ENCODE data around the gene KLF12.

KLF12 gene

DNA sequence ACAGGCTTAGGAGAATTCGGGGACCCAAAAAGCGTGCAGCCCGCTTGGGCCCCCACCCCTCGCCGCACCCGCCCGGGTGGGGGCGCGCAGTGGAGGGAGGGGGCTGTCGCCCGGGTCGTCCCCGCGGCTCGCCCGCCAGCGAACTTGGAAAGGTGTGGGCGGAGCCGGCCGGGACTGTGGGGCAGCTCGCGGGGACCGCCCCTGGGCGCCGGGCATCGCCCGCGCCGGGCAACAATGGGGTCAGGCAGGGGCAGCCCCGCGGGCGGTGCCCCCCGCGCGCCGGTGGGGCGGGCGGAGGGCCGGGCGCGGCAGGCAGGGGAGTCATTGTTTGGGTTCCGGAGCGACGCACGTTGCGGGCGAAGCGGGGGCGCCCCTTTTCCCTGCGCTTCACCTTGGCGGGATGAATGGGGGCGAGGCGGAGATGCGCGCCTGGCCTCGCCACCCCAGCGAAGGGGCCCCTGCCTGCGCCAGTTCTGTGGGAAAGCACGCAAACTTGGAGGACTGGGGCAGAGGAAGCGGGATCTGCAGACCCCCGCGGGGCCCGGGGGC lies 647 bp upstream of the KLF12 start:
- H3K27me3 ChIP-seq (ENCODE audit: control insufficient read depth, insufficient read depth, low read length): peaks cover 15% of the 10 kb centered on the region
- peak overlapping the region; percentile 64 for H3K27ac ChIP-seq (ENCODE audit: low read length)
- H3K4me1 ChIP-seq (ENCODE audit: control insufficient read depth, low read depth, low read length): peaks cover 11% of the 10 kb centered on the region
- H3K36me3 ChIP-seq (ENCODE audit: control insufficient read depth, low read depth, low read length): no peaks in the 10 kb centered on the region
- H3K9me3 ChIP-seq (ENCODE audit: control insufficient read depth, low read depth, low read length): no peaks in the 10 kb centered on the region
- peak overlapping the region; percentile 90 for H3K9ac ChIP-seq (ENCODE audit: low read length)
- peak overlapping the region; percentile 97 for H3K4me3 ChIP-seq (ENCODE audit: low read length)

DNA sequence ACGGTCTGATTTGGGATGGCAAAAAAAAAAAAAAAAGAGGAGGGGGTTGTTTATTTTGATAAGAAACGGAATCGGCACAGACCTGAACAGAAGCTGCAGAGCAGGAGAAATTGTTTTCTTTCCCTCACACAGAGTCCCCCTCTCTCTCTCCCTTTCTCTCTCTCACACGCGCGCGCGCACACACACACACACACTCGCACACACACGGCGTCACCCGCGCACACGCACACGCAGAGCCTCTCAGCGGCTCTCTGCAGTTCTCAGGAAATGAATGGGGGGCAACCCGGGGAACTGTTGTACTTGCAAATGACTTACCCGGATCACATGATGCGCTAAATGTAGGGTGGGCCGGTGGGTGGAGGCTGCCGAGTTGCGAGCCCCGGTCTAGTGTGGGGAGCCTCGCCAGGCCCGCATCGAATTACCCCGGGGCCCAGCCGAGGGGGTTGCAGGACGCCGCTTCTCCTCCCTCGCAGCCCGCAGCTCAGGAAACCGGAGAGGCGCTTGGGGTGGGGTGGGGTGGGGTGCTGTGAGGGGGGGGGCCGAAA lies 475 bp downstream of the KLF12 start:
- Histone ChIP-seq H3K27me3 (ENCODE audit: control insufficient read depth, insufficient read depth, low read length) (peaks cover 15% of the 10 kb centered on the region), H3K4me1 (ENCODE audit: control insufficient read depth, low read depth, low read length) (peaks cover 11% of the 10 kb centered on the region), H3K36me3 (ENCODE audit: control insufficient read depth, low read depth, low read length) (no peaks in the 10 kb centered on the region), H3K27ac (ENCODE audit: low read length) (no peak overlapping the region), H3K9me3 (ENCODE audit: control insufficient read depth, low read depth, low read length) (no peaks in the 10 kb centered on the region), H3K4me3 (ENCODE audit: low read length) (peak overlapping the region; percentile 97), H3K9ac (ENCODE audit: low read length) (peak overlapping the region; percentile 61)

DNA sequence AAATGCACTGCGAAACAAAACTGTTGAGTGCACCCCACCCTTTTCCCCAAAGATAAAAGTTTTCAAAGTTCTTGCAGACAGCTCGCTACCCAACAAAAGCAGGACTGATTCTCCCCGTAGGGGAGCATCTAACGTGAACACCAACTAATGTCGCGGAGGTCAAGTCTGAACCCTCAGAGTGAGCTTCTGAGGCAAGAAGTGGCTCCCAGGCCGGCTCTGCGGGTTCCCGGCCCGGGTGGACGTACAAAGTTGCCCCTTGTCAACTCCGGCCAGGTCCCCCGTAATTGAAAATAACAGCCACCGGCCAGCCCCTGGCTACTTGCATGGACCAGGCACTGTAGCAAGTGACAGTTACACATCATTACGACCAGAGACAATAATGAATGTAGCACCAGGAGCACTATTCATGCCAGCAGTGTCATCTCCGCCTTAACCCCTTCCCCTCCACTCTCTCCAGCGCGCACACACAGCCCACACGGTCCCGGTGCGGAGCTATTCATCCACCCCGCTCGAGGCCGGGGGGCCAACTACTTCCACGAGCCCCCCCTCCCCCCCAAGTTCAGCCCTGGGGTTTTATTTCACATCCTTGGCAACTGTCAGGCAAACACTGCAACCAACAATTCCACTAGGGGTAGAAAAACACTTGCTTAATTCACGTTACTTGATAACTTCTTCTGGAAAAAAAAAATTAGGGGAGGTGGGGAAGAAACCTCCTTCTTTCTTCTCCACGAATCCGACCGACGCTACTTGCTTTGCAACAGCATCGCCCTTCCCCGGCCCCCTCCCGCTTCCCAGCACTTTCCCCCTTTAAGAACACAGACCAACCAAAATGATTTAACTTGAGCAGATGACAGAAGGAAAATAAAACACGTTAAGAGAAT lies 1.2 kb downstream of the KLF12 start:
- H3K4me1 ChIP-seq (ENCODE audit: control insufficient read depth, low read depth, low read length): peaks cover 16% of the 10 kb centered on the region
- H3K27me3 ChIP-seq (ENCODE audit: control insufficient read depth, insufficient read depth, low read length): peaks cover 15% of the 10 kb centered on the region
- H3K27ac ChIP-seq (ENCODE audit: low read length): no peak overlapping the region
- peak overlapping the region; percentile 97 for H3K4me3 ChIP-seq (ENCODE audit: low read length)
- no peaks in the 10 kb centered on the region for H3K9me3 ChIP-seq (ENCODE audit: control insufficient read depth, low read depth, low read length)
- H3K9ac ChIP-seq (ENCODE audit: low read length): peak overlapping the region; percentile 61
- no peaks in the 10 kb centered on the region for H3K36me3 ChIP-seq (ENCODE audit: control insufficient read depth, low read depth, low read length)

DNA sequence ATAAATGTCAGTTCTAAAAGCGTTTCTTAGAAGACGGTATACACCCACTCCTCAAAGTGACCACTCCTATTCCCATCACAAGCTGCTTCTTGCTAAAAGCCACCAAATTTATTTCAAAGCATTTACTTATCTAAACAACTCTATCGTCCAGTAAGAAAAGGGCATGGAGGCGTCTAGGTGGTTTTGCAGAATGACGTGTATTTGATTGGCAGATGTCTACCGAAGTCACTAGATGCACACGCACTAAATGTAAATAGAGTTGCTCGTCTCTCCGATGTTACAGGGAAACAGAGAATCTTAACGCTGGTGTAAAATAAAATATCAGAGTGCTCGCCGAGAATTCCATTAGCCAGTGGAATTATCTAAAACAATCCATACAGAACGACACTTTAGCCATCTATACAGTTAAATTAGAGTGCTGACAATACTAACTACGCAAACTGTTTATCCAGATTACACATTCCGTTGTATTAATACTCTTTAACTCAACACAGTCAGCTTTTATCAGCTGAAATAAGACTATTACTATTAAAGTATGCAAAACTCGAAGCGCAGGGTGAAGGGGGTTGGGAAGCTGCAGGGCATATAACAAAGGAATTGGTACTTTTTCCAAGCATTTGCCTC lies 1.9 kb downstream of the KLF12 start:
- H3K27ac ChIP-seq (ENCODE audit: low read length): no peak overlapping the region
- H3K27me3 ChIP-seq (ENCODE audit: control insufficient read depth, insufficient read depth, low read length): peaks cover 14% of the 10 kb centered on the region
- peak overlapping the region; percentile 61 for H3K9ac ChIP-seq (ENCODE audit: low read length)
- H3K4me3 ChIP-seq (ENCODE audit: low read length): peak overlapping the region; percentile 97
- no peaks in the 10 kb centered on the region for H3K36me3 ChIP-seq (ENCODE audit: control insufficient read depth, low read depth, low read length)
- H3K4me1 ChIP-seq (ENCODE audit: control insufficient read depth, low read depth, low read length): peaks cover 16% of the 10 kb centered on the region
- H3K9me3 ChIP-seq (ENCODE audit: control insufficient read depth, low read depth, low read length): no peaks in the 10 kb centered on the region

DNA sequence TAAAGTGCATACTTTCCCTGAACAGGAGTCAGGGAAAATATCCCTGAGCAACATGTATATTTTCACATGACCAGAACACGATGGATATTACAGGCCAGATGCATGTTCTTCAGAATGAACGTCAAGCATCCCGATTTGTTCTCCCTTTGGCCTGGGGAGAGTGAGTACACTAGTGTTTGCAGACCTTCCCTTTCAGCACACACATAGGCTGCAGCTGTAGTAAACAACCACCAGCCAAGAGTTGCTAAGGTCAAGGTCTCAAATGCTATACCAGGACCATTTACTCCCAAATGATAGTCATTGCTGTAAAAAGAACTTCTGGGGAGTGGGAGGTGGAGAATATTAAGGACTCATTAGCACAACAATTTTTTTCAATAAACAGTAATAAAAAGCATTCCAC lies 3.0 kb downstream of the KLF12 start:
- no peak overlapping the region for H3K4me3 ChIP-seq (ENCODE audit: low read length)
- no peak overlapping the region for H3K27ac ChIP-seq (ENCODE audit: low read length)
- peaks cover 9% of the 10 kb centered on the region for H3K4me1 ChIP-seq (ENCODE audit: control insufficient read depth, low read depth, low read length)
- peaks cover 11% of the 10 kb centered on the region for H3K27me3 ChIP-seq (ENCODE audit: control insufficient read depth, insufficient read depth, low read length)
- no peaks in the 10 kb centered on the region for H3K36me3 ChIP-seq (ENCODE audit: control insufficient read depth, low read depth, low read length)
- H3K9ac ChIP-seq (ENCODE audit: low read length): no peak overlapping the region
- no peaks in the 10 kb centered on the region for H3K9me3 ChIP-seq (ENCODE audit: control insufficient read depth, low read depth, low read length)

DNA sequence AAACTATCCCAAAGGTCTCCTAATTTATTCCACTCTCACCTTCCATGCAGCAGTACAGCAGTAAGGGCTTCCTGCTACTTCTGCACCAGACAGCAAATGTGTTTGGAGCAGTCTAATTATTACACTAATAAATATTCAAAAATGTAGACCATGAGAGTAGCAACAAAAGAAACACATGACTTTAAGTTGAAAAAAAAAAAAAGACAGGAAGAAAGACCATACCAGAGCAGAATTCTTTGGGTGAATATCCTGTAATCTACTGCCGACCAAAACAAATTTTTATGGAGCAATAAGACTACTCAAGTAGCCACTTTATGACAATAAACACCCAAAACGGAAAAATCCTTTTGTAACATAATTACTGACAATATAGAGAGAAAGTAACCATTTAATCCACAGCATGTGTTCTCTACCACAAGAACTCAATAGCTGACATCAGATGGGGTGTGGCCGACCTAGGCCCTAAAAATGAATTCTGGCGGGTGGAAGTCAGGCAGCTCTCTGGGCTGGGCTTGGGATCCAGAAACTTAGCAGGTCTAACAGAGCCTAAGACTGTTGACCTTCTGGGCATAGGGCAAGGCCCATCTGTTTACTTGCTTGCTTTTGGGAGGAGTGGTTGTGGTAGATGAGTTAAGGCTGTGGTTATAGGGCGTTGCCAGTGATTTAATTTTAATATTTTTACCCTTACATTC lies 4.6 kb downstream of the KLF12 start:
- Histone ChIP-seq H3K36me3 (ENCODE audit: control insufficient read depth, low read depth, low read length) (no peaks in the 10 kb centered on the region), H3K27ac (ENCODE audit: low read length) (no peak overlapping the region), H3K4me3 (ENCODE audit: low read length) (no peak overlapping the region), H3K9ac (ENCODE audit: low read length) (no peak overlapping the region), H3K27me3 (ENCODE audit: control insufficient read depth, insufficient read depth, low read length) (peaks cover 11% of the 10 kb centered on the region), H3K9me3 (ENCODE audit: control insufficient read depth, low read depth, low read length) (no peaks in the 10 kb centered on the region), H3K4me1 (ENCODE audit: control insufficient read depth, low read depth, low read length) (peaks cover 9% of the 10 kb centered on the region)

DNA sequence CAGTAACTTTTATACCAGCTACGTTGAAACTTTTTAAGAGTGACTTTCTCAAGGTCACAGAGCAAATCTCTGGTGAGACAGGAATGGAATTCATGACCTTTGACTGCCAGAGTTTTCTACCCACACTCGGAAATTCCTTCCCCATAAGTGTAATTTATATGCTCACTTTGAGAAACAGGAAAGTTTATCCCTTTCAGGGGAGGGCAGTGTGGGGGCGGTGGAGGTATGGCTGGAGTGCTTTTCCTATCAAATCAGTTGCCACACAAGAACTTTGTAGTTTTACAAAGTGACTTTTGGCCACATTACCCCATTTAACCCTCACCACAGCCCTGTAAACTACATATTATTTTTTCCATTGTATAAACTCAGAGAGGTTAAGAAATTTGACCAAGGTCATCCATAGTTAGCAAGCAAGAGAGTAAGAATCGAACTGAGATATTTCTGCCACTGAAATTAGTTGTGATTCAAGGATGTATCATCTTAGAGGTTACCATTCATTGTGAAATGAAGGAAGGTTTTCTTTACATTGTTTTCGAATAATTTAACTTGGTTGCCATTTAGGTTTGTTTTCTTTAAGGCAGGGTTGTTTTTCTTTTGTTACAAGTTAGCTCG lies 5.9 kb downstream of the KLF12 start:
- Histone ChIP-seq H3K9me3 (ENCODE audit: control insufficient read depth, low read depth, low read length) (no peaks in the 10 kb centered on the region), H3K4me3 (ENCODE audit: low read length) (no peak overlapping the region), H3K27me3 (ENCODE audit: control insufficient read depth, insufficient read depth, low read length) (peaks cover 11% of the 10 kb centered on the region), H3K4me1 (ENCODE audit: control insufficient read depth, low read depth, low read length) (peaks cover 9% of the 10 kb centered on the region), H3K9ac (ENCODE audit: low read length) (no peak overlapping the region), H3K36me3 (ENCODE audit: control insufficient read depth, low read depth, low read length) (no peaks in the 10 kb centered on the region), H3K27ac (ENCODE audit: low read length) (no peak overlapping the region)

DNA sequence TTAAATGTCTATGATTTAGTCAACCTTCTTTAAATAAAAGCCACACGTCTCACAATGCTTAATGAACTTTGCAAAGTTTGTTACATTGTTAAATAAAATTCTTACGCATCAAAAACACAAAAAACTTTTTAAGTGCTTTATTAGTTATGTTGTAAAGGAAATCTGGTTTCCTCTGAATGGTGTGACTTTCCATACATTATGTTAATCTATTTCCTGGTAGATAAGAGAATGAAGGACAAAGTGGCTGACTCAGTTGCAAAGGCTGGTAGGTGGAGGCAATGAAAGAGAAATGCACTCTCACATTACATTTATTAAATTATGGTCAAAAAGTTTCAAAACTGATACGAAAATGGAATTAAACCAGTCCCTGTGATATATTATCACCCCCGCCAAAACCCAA lies 15.9 kb downstream of the KLF12 start:
- Histone ChIP-seq H3K4me3 (ENCODE audit: low read length) (no peak overlapping the region), H3K4me1 (ENCODE audit: control insufficient read depth, low read depth, low read length) (no peaks in the 10 kb centered on the region), H3K36me3 (ENCODE audit: control insufficient read depth, low read depth, low read length) (no peaks in the 10 kb centered on the region), H3K27ac (ENCODE audit: low read length) (no peak overlapping the region), H3K9ac (ENCODE audit: low read length) (no peak overlapping the region), H3K27me3 (ENCODE audit: control insufficient read depth, insufficient read depth, low read length) (no peaks in the 10 kb centered on the region), H3K9me3 (ENCODE audit: control insufficient read depth, low read depth, low read length) (peaks cover 8% of the 10 kb centered on the region)

DNA sequence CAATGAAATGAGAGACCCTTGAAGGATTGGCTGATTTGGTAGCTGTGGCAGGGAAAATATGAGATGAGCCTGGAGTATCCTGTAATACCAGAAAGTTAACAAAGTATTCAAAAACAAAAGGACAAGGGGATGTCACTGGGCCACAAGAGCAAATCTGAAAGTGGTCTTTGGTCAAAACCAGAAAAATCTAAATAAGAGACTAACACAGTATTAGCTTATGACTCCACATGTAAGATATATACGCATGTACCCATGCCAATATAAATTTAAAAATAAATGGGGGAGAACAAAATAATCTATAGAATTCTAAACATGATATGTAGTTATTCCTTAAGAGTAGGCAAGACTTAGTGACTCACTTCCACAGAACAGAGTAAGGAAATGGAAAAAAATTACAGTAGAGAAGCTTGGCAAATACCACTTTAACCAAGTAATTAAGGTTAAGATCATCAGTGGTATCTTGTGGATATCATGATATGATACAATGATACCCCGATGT lies 16.9 kb downstream of the KLF12 start:
- Histone ChIP-seq H3K9ac (ENCODE audit: low read length) (no peak overlapping the region), H3K9me3 (ENCODE audit: control insufficient read depth, low read depth, low read length) (peaks cover 8% of the 10 kb centered on the region), H3K36me3 (ENCODE audit: control insufficient read depth, low read depth, low read length) (no peaks in the 10 kb centered on the region), H3K4me1 (ENCODE audit: control insufficient read depth, low read depth, low read length) (no peaks in the 10 kb centered on the region), H3K27me3 (ENCODE audit: control insufficient read depth, insufficient read depth, low read length) (no peaks in the 10 kb centered on the region), H3K27ac (ENCODE audit: low read length) (no peak overlapping the region), H3K4me3 (ENCODE audit: low read length) (no peak overlapping the region)

DNA sequence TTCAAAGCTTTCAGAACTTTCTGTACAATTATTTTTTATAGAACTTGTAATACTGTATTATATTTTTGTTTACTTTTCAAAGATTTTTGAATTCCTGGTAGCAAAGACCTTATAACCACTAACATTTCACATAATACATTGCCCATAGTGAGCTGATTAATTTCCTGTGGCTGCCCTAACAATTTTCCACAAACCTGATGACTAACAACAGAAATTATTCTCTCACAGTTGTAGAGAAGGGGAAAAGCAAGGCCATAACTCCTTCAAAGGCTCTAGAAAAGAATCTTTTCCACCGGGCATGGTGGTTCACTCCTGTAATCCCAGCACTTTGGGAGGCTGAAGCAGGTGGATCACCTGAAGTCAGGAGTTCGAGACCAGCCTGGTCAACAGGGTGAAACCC lies 19.1 kb downstream of the KLF12 start:
- Histone ChIP-seq H3K27me3 (ENCODE audit: control insufficient read depth, insufficient read depth, low read length) (no peaks in the 10 kb centered on the region), H3K9ac (ENCODE audit: low read length) (no peak overlapping the region), H3K9me3 (ENCODE audit: control insufficient read depth, low read depth, low read length) (peaks cover 8% of the 10 kb centered on the region), H3K4me1 (ENCODE audit: control insufficient read depth, low read depth, low read length) (no peaks in the 10 kb centered on the region), H3K4me3 (ENCODE audit: low read length) (no peak overlapping the region), H3K36me3 (ENCODE audit: control insufficient read depth, low read depth, low read length) (no peaks in the 10 kb centered on the region), H3K27ac (ENCODE audit: low read length) (no peak overlapping the region)

DNA sequence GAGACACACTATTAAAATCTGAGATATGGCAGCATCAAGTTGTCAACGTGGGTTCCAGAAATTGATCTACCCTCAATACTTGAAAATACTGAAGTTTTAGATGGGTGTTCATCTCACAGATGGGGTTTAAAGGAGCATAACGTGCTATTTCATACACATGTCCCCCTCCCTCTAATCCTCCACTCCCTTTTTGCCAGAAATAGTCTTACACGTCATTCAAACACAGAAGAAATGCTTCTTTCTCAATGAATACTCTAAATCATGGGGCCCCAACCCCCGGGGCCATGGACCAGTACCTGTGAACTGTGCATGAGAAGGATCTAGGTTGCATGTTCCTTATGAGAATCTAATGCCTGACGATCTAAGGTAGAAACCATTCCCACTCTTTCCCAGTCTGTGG lies 19.6 kb downstream of the KLF12 start:
- H3K36me3 ChIP-seq (ENCODE audit: control insufficient read depth, low read depth, low read length): no peaks in the 10 kb centered on the region
- peaks cover 7% of the 10 kb centered on the region for H3K9me3 ChIP-seq (ENCODE audit: control insufficient read depth, low read depth, low read length)
- no peaks in the 10 kb centered on the region for H3K27me3 ChIP-seq (ENCODE audit: control insufficient read depth, insufficient read depth, low read length)
- no peak overlapping the region for H3K9ac ChIP-seq (ENCODE audit: low read length)
- H3K27ac ChIP-seq (ENCODE audit: low read length): no peak overlapping the region
- no peaks in the 10 kb centered on the region for H3K4me1 ChIP-seq (ENCODE audit: control insufficient read depth, low read depth, low read length)
- H3K4me3 ChIP-seq (ENCODE audit: low read length): no peak overlapping the region

All from iPS-18a (cell line).